Fibroblast of the aortic adventitia (primary cell): ENCODE results near the gene WDR90. TPM values are rescaled to one million over a fixed set of nuclear protein-coding genes. Genes with fewer than 3 reads are reported as not detected.

Experiments
- DNase-seq: peaks from one replicate; pipeline ENCODE4 v3.0.0-alpha.2; 2010; ENCODE audit warnings: low read depth
- H3K4me3 ChIP-seq: 2 replicates; pipeline ENCODE4 v1.5.1; 2011; ENCODE audit warnings: low read depth, mild to moderate bottlenecking, control low read depth, low read length, moderate library complexity
- CTCF ChIP-seq: IDR thresholded peaks from 2 replicates; pipeline ENCODE4 v1.5.1; 2011; ENCODE audit warnings: mild to moderate bottlenecking, low read length, control low read depth, inconsistent platforms; ENCODE audit not compliant: insufficient read depth
- total RNA-seq: library from RNA; depleted of rRNA; stranded (reverse); fragments of >200 nt; gene quantifications from 2 replicates; pipeline ENCODE4 v1.2.3, GENCODE V29; 2012; ENCODE audit warnings: low replicate concordance

The WDR90 gene
- total RNA-seq, 1 donor: 25.0 TPM

GRCh38 chr16:635573-636205, 13.5 kb upstream of the WDR90 start:
- no peak for TF ChIP-seq CTCF
- H3K4me3 ChIP-seq: peak overlapping the region; percentile 91
- no peak for DNase-seq

- peak within 1 kb of the TSS; percentile 91 for H3K4me3 ChIP-seq
- no peak for TF ChIP-seq CTCF
- DNase-seq: peak; percentile 93
These were observed 12.7 kb upstream of the WDR90 start, which contains the start of gene METTL26 for GRCh38 chr16:636206-637080. METTL26 (minus strand) TSS chr16:636305; CDS start chr16:636290, 15 bp downstream.

GRCh38 chr16:637081-638018, 11.8 kb upstream of the WDR90 start:
- TF ChIP-seq CTCF: no peak
- DNase-seq: peak; percentile 88

GRCh38 chr16:638034-638543, 11.1 kb upstream of the WDR90 start:
- no peak overlapping the region for H3K4me3 ChIP-seq
- TF ChIP-seq CTCF: no peak
- no peak for DNase-seq

More at GRCh38 chr16:637081-638018, 11.8 kb upstream of the WDR90 start:
- H3K4me3 ChIP-seq: peak overlapping the region; percentile 91

GRCh38 chr16:638836-639235, 10.3 kb upstream of the WDR90 start:
- no peak for DNase-seq
- no peak overlapping the region for H3K4me3 ChIP-seq
- no peak for TF ChIP-seq CTCF

GRCh38 chr16:640614-641013, 8.6 kb upstream of the WDR90 start:
- H3K4me3 ChIP-seq: peak overlapping the region; percentile 85
- no peak for TF ChIP-seq CTCF
- DNase-seq: no peak
